H1 (cell line): Measurements from ENCODE around the gene MYO1F. TPM values are rescaled to one million over a fixed set of nuclear protein-coding genes. Genes with fewer than 3 reads are reported as not detected.

ENCODE experiments used
- CTCF ChIA-PET: fragments of 300-600 bp; sonication (Branson Sonifier 250); formaldehyde crosslinking; loops from one replicate; lab custom pipeline; 2021; ENCODE audit not compliant: partially characterized antibody; lab: Charles Lee
- POLR2A ChIA-PET: fragments of 300-600 bp; sonication (Branson Sonifier 250); formaldehyde crosslinking; loops from one replicate; lab custom pipeline; 2021; ENCODE audit warnings: inconsistent platforms; ENCODE audit not compliant: partially characterized antibody; lab: Charles Lee
- DNase-seq, 2 experiments: peaks; one replicate each; pipeline versions ENCODE4 v3.0.0 to v3.0.0-alpha.2; 2010 to 2022; ENCODE audit warnings: low spot score in 2 of 2, low read depth in 1 of 2, mixed read lengths in 1 of 2
- FAIRE-seq: peaks from 2 replicates; lab custom pipeline; 2011; peaks lifted over from hg19 to GRCh38; lab: Jason Lieb, UNC
- H2AFZ ChIP-seq: 2 replicates; pipeline ENCODE4 v1.8.1; 2012; ENCODE audit warnings: low read length, inconsistent platforms
- H2AK5ac ChIP-seq: 2 replicates; pipeline ENCODE4 v1.6.1; 2013; ENCODE audit warnings: low read depth, low read length
- H2BK120ac ChIP-seq: replicated peaks from 2 replicates; pipeline ENCODE3; 2013; ENCODE audit warnings: low read depth, low read length, inconsistent platforms
- H2BK12ac ChIP-seq: 2 replicates; pipeline ENCODE4 v1.6.1; 2013; ENCODE audit warnings: low read depth, low read length
- H2BK15ac ChIP-seq: 2 replicates; pipeline ENCODE4 v1.6.1; 2013; ENCODE audit warnings: low read length
- H2BK20ac ChIP-seq: 2 replicates; pipeline ENCODE4 v1.6.1; 2013; ENCODE audit warnings: low read length
- H2BK5ac ChIP-seq: 2 replicates; pipeline ENCODE4 v1.6.1; 2013; ENCODE audit warnings: low read depth, low read length
- H3K14ac ChIP-seq: 2 replicates; pipeline ENCODE4 v1.6.1; 2013; ENCODE audit warnings: inconsistent platforms; ENCODE audit not compliant: insufficient read length
- H3K18ac ChIP-seq: 2 replicates; pipeline ENCODE4 v1.6.1; 2013; ENCODE audit warnings: low read length; ENCODE audit errors: extremely low read depth
- H3K23ac ChIP-seq: 2 replicates; pipeline ENCODE4 v1.6.1; 2013; ENCODE audit warnings: inconsistent platforms; ENCODE audit not compliant: insufficient read length
- H3K23me2 ChIP-seq: 2 replicates; pipeline ENCODE4 v1.6.1; 2013; ENCODE audit warnings: low read depth, low read length
- H3K27ac ChIP-seq: 2 replicates; pipeline ENCODE4 v1.6.1; 2011; ENCODE audit warnings: low read depth, low read length, inconsistent platforms
- H3K27me3 ChIP-seq, 4 experiments: replicated peaks in 1 of 4; 1 replicate in 1 of 4; 2 replicates in 3 of 4; pipeline versions ENCODE4 v1.6.1 to v1.8.1; 2011 to 2013; ENCODE audit warnings: low read length in 3 of 4, mild to moderate bottlenecking in 3 of 4, inconsistent platforms in 2 of 4, mixed read lengths in 2 of 4, moderate library complexity in 1 of 4; ENCODE audit not compliant: control insufficient read depth in 3 of 4, insufficient read depth in 3 of 4; ENCODE audit errors: extremely low read depth in 1 of 4
- H3K36me3 ChIP-seq, 4 experiments: 2 replicates each; pipeline versions ENCODE4 v1.6.1 to v1.8.1; 2011 to 2013; ENCODE audit warnings: mild to moderate bottlenecking in 4 of 4, low read length in 3 of 4, moderate library complexity in 2 of 4, control low read depth in 1 of 4, inconsistent platforms in 1 of 4; ENCODE audit not compliant: insufficient read depth in 4 of 4, control insufficient read depth in 2 of 4
- H3K4ac ChIP-seq: replicated peaks from 2 replicates; pipeline ENCODE3; 2013; ENCODE audit warnings: low read length, low read depth, mixed read lengths, inconsistent platforms; ENCODE audit not compliant: insufficient read length
- H3K4me1 ChIP-seq, 4 experiments: replicated peaks in 1 of 4; 1 replicate in 1 of 4; 2 replicates in 3 of 4; pipeline versions ENCODE4 v1.6.1 to v1.8.1; 2011 to 2013; ENCODE audit warnings: low read length in 3 of 4, inconsistent platforms in 2 of 4, mixed read lengths in 1 of 4; ENCODE audit not compliant: insufficient read depth in 4 of 4, control insufficient read depth in 3 of 4
- H3K4me2 ChIP-seq, 2 experiments: 2 replicates each; pipeline versions ENCODE4 v1.6.1 to v1.8.1; 2011 to 2013; ENCODE audit warnings: low read depth in 2 of 2, low read length in 2 of 2, control low read depth in 1 of 2, inconsistent platforms in 1 of 2, mild to moderate bottlenecking in 1 of 2; ENCODE audit not compliant: insufficient read depth in 1 of 2
- H3K4me3 ChIP-seq, 4 experiments: fragments of 200-600, 300-600 bp in 1 of 4; sonication (generic), shearing (Covaris generic), sonication (Bioruptor Twin) in 1 of 4; 2 replicates each; pipeline versions ENCODE4 v1.5.1 to v1.8.1; 2011 to 2016; ENCODE audit warnings: low read length in 4 of 4, low read depth in 3 of 4, control low read depth in 2 of 4, inconsistent platforms in 2 of 4, mild to moderate bottlenecking in 2 of 4, mixed read lengths in 1 of 4, moderate library complexity in 1 of 4; ENCODE audit not compliant: insufficient read depth in 2 of 4; ENCODE audit errors: extremely low read depth in 1 of 4
- H3K56ac ChIP-seq: replicated peaks from 2 replicates; pipeline ENCODE3; 2013; ENCODE audit warnings: low read depth, mild to moderate bottlenecking, mixed read lengths, low read length, inconsistent platforms; ENCODE audit not compliant: insufficient read length
- H3K79me1 ChIP-seq: 2 replicates; pipeline ENCODE4 v1.6.1; 2013; ENCODE audit warnings: low read depth, low read length, control low read depth
- H3K79me2 ChIP-seq, 2 experiments: 2 replicates each; pipeline versions ENCODE4 v1.6.1 to v1.8.1; 2012 to 2013; ENCODE audit warnings: low read length in 2 of 2, mild to moderate bottlenecking in 2 of 2, inconsistent platforms in 1 of 2; ENCODE audit not compliant: insufficient read depth in 2 of 2, control insufficient read depth in 1 of 2
- H3K9ac ChIP-seq, 4 experiments: replicated peaks in 1 of 4; 1 replicate in 1 of 4; 2 replicates in 3 of 4; pipeline versions ENCODE4 v1.6.1 to v1.8.1; 2011 to 2013; ENCODE audit warnings: low read depth in 3 of 4, low read length in 3 of 4, control low read depth in 2 of 4, mild to moderate bottlenecking in 2 of 4, moderate library complexity in 2 of 4, inconsistent platforms in 1 of 4; ENCODE audit errors: extremely low read depth in 1 of 4
- H3K9me3 ChIP-seq, 2 experiments: 2 replicates each; pipeline versions ENCODE4 v1.6.1 to v1.8.1; 2012 to 2013; ENCODE audit warnings: mild to moderate bottlenecking in 2 of 2, moderate library complexity in 2 of 2, control low read depth in 1 of 2, inconsistent platforms in 1 of 2, low read depth in 1 of 2, low read length in 1 of 2, mixed read lengths in 1 of 2; ENCODE audit not compliant: insufficient read depth in 2 of 2
- H4K20me1 ChIP-seq, 2 experiments: replicated peaks in 1 of 2; 2 replicates each; pipeline versions ENCODE3 to v1.8.1; 2011 to 2013; ENCODE audit warnings: inconsistent platforms in 2 of 2, low read length in 2 of 2, mild to moderate bottlenecking in 1 of 2; ENCODE audit not compliant: insufficient read depth in 2 of 2, control insufficient read depth in 1 of 2
- H4K5ac ChIP-seq: 2 replicates; pipeline ENCODE4 v1.6.1; 2013; ENCODE audit warnings: low read length, low read depth, mixed read lengths, inconsistent platforms; ENCODE audit not compliant: insufficient read length
- H4K8ac ChIP-seq: 2 replicates; pipeline ENCODE4 v1.8.0; 2013; ENCODE audit warnings: mild to moderate bottlenecking, moderate library complexity, low read length, inconsistent platforms; ENCODE audit not compliant: insufficient read depth; ENCODE audit errors: extremely low read depth
- H4K91ac ChIP-seq: replicated peaks from 2 replicates; pipeline ENCODE3; 2013; ENCODE audit warnings: low read length, mixed read lengths, inconsistent platforms; ENCODE audit not compliant: insufficient read length
- BACH1 ChIP-seq: IDR thresholded peaks from 2 replicates; pipeline ENCODE4 v1.6.1; 2012; ENCODE audit warnings: low read length, improper control_type of control experiment
- EGR1 ChIP-seq: IDR thresholded peaks from 2 replicates; pipeline ENCODE4 v1.6.1; 2011; ENCODE audit warnings: low read depth, low read length, borderline replicate concordance
- KDM4A ChIP-seq: IDR thresholded peaks from one replicate; pipeline ENCODE4 v1.7.1; 2012; ENCODE audit warnings: low read depth, mild to moderate bottlenecking, moderate library complexity, low read length, inconsistent platforms; ENCODE audit not compliant: severe bottlenecking
- RNF2 ChIP-seq: fragments of 200-900, 300-1000 bp; sonication (generic); IDR thresholded peaks from 2 replicates; pipeline ENCODE4 v1.7.1; 2016; ENCODE audit warnings: borderline replicate concordance, low read depth, mild to moderate bottlenecking, antibody characterized with exemption, low read length; ENCODE audit not compliant: poor library complexity, severe bottlenecking; ENCODE audit errors: missing control alignments
- SIN3A ChIP-seq, 2 experiments: IDR thresholded peaks in 1 of 2; conservative IDR thresholded peaks in 1 of 2; 2 replicates each; pipeline ENCODE4 v1.6.1; 2011 to 2012; ENCODE audit warnings: low read length in 2 of 2, improper control_type of control experiment in 1 of 2, low read depth in 1 of 2, mild to moderate bottlenecking in 1 of 2
- SIX5 ChIP-seq: IDR thresholded peaks from 2 replicates; pipeline ENCODE4 v1.6.1; 2011; ENCODE audit warnings: mild to moderate bottlenecking, low read depth, low read length
- SP2 ChIP-seq: IDR thresholded peaks from 2 replicates; pipeline ENCODE4 v1.6.1; 2012; ENCODE audit warnings: mild to moderate bottlenecking, low read length, inconsistent platforms
- SP4 ChIP-seq: IDR thresholded peaks from 2 replicates; pipeline ENCODE4 v1.6.1; 2012; ENCODE audit warnings: low read length, inconsistent platforms
- TAF7 ChIP-seq: optimal IDR thresholded peaks from 2 replicates; pipeline ENCODE3; 2011; ENCODE audit warnings: low read depth, mild to moderate bottlenecking, inconsistent platforms, low read length, moderate library complexity, borderline replicate concordance
- YY1 ChIP-seq: IDR thresholded peaks from 2 replicates; pipeline ENCODE4 v1.6.1; 2011; ENCODE audit warnings: low read depth, mild to moderate bottlenecking, low read length
- WGBS, 2 experiments: shearing (Covaris generic) in 1 of 2; methylation state at CpG; one replicate each; pipeline versions ENCODE4 v1.1.6 to v1.1.7; 2013 to 2015; ENCODE audit warnings: low lambda C conversion rate in 2 of 2, mixed read lengths in 2 of 2, inconsistent platforms in 1 of 2, low coverage in 1 of 2, missing lambda C conversion rate in 1 of 2; ENCODE audit not compliant: insufficient replicate concordance in 2 of 2, insufficient coverage in 1 of 2, insufficient read length in 1 of 2; ENCODE audit errors: extremely low coverage in 1 of 2, missing lambda C conversion rate in 1 of 2; 5-methylcytosine and 5-hydroxymethylcytosine counted together
- polyA plus RNA-seq, 7 experiments: library from polyadenylated mRNA; depleted of rRNA in 3 of 7; stranded (reverse) in 5 of 7; unstranded in 2 of 7; fragments of >200 nt in 5 of 7; fragments of 200-250 nt in 2 of 7; gene quantifications; 1 replicate in 5 of 7; 2 replicates in 1 of 7; 4 replicates in 1 of 7; pipeline versions ENCODE4 v1.2.1 to v1.2.3, GENCODE V29; 2011 to 2013; ENCODE audit warnings: missing spikeins in 2 of 7, mixed read lengths in 2 of 7
- total RNA-seq: library from RNA; stranded (reverse); fragmentation: NEBNext Ultra II Directional; extraction: Animal tissue kit (Norgen Biotek cat#: 25700); gene quantifications from 2 replicates; pipeline ENCODE4 v1.2.1, GENCODE V29; 2021
- TF ChIP-seq, protein P1 (sequence below): IDR thresholded peaks from 2 replicates; pipeline ENCODE4 v1.6.1; 2011; ENCODE audit warnings: low read length, improper control_type of control experiment
- TF ChIP-seq, protein P2 (sequence below): IDR thresholded peaks from 2 replicates; pipeline ENCODE4 v1.6.1; 2011; ENCODE audit warnings: low read depth, mild to moderate bottlenecking, low read length; ENCODE audit not compliant: insufficient read depth

Gene MYO1F
- total and polyA plus RNA-seq, 2 of the 8 experiments (the other 6 are each of a cell fraction or from before 2014, with no cell fraction given) = 1.4 to 4.6 TPM

DNA sequence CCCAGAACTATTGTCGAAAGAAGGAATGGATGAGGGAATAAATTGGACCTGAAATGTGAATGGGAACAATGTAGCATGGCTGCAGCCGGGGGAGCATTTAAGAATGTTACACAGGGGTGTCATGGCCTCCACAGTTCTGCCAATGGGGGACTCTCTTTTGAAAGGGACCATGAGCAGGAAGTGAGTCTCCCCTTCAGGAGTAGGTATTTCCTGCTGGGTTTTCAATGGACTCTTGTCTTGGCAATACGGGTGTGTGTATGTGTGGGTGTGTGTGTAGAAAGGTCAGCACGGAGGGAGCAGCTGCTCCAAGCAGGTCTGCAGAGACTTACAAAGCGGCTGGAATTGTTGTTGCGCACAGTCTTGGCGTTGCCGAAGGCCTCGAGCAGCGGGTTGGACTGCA, 24.4 kb downstream of the MYO1F start:
- ChIA-PET CTCF (no interaction called here), POLR2A (interaction anchor here (0.7 to 4.0 kb wide), 3 partner anchors 25 to 62 kb away, joined by 3 to 13 read pairs (median 4); partner anchors contain the start of gene MYO1F)
- Histone ChIP-seq H3K79me2 (no peaks in the 10 kb centered on the region), H3K27ac (no peak overlapping the region), H3K79me1 (no peaks in the 10 kb centered on the region), H3K56ac (no peak overlapping the region), H3K9me3 (no peaks in the 10 kb centered on the region), H2BK15ac (0 out of 2 replicates have a peak overlapping the region, but pooled peaks have one; percentile 63), H3K23me2 (no peaks in the 10 kb centered on the region), H2BK120ac (no peak overlapping the region), H2AFZ (no peak overlapping the region), H3K27me3 (no peaks in the 10 kb centered on the region), H4K20me1 (no peaks in the 10 kb centered on the region), H3K9ac (no peak overlapping the region), H3K14ac (no peak overlapping the region), H3K18ac (no peak overlapping the region; the same call in 1 of the 2 replicates), H4K91ac (peak overlapping the region; percentile 34), H2BK5ac (no peak overlapping the region), H3K4ac (no peak overlapping the region), H3K4me3 (no peak overlapping the region), H3K23ac (no peak overlapping the region), H2AK5ac (no peak overlapping the region), H4K5ac (no peak overlapping the region), H4K8ac (peak overlapping the region; percentile 91), H2BK20ac (no peak overlapping the region), H3K36me3 (no peaks in the 10 kb centered on the region), H3K4me2 (no peak overlapping the region), H2BK12ac (peak overlapping the region; percentile 14; the same call in 1 of the 2 replicates), H3K4me1 (no peaks in the 10 kb centered on the region; a peak in 2 of 7 replicates)
- DNase-seq (peak; percentile 10 to 55), FAIRE-seq (peak; percentile 93)
- 87% methylated on average over 10 of the region's 10 CpGs; no CpG with 5 or more reads in 1 of the 2 experiments for WGBS, 2 experiments
- peak; percentile 87 for TF ChIP-seq SIX5
- TF ChIP-seq EGR1 = no peak
- TF ChIP-seq TAF7 = no peak
- no peak for TF ChIP-seq BACH1
- TF ChIP-seq RNF2 = no peak
- TF ChIP-seq KDM4A = no peak
- TF ChIP-seq SP4 = peak; percentile 82; the same call in 1 of the 2 replicates
- TF ChIP-seq SP2 = no peak
- TF ChIP-seq YY1 = peak; percentile 99
- TF ChIP-seq, protein P1, sequence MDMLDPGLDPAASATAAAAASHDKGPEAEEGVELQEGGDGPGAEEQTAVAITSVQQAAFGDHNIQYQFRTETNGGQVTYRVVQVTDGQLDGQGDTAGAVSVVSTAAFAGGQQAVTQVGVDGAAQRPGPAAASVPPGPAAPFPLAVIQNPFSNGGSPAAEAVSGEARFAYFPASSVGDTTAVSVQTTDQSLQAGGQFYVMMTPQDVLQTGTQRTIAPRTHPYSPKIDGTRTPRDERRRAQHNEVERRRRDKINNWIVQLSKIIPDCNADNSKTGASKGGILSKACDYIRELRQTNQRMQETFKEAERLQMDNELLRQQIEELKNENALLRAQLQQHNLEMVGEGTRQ = no peak
- peak; percentile 90 to 94; a peak in 3 of 4 replicates for TF ChIP-seq SIN3A (conservative IDR thresholded peaks at IDR 0.05 in 1 of 2, IDR thresholded peaks at IDR 0.05 in 1 of 2; ENCODE audit: low read depth in 1 of 2, low read length in 2 of 2)
- TF ChIP-seq, protein P2, sequence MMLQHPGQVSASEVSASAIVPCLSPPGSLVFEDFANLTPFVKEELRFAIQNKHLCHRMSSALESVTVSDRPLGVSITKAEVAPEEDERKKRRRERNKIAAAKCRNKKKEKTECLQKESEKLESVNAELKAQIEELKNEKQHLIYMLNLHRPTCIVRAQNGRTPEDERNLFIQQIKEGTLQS = no peak
